Liver (tissue), 9 donors: ENCODE data around the gene NDUFS6. TPM values are rescaled to one million over a fixed set of nuclear protein-coding genes. Genes with fewer than 3 reads are reported as not detected.

Experiments used
- DNase-seq: peaks from one replicate; pipeline ENCODE4 v3.0.0-alpha.2; 2017; ENCODE audit warnings: low spot score
- H3K27ac ChIP-seq, 2 donors: one replicate each; pipeline ENCODE4 v1.7.0; 2013; ENCODE audit warnings: inconsistent platforms in 2 of 2, low read length in 2 of 2, control low read depth in 1 of 2, low read depth in 1 of 2, mild to moderate bottlenecking in 1 of 2
- H3K27me3 ChIP-seq, 4 donors: one replicate each; pipeline versions ENCODE4 v1.6.1 to v1.7.0; 2013; ENCODE audit warnings: low read length in 3 of 4, inconsistent platforms in 1 of 4, mild to moderate bottlenecking in 1 of 4, moderate library complexity in 1 of 4; ENCODE audit not compliant: control insufficient read depth in 4 of 4, insufficient read depth in 4 of 4
- H3K36me3 ChIP-seq, 4 donors: one replicate each; pipeline versions ENCODE4 v1.6.1 to v1.7.0; 2013; ENCODE audit warnings: low read length in 3 of 4, mild to moderate bottlenecking in 3 of 4, low read depth in 1 of 4, moderate library complexity in 1 of 4; ENCODE audit not compliant: control insufficient read depth in 4 of 4, insufficient read depth in 3 of 4
- H3K4me1 ChIP-seq, 4 donors: one replicate each; pipeline versions ENCODE4 v1.6.1 to v1.7.0; 2013; ENCODE audit warnings: low read length in 3 of 4, mild to moderate bottlenecking in 3 of 4, moderate library complexity in 1 of 4; ENCODE audit not compliant: control insufficient read depth in 4 of 4, insufficient read depth in 4 of 4
- H3K4me3 ChIP-seq, 3 donors: one replicate each; pipeline versions ENCODE4 v1.6.1 to v1.7.0; 2013; ENCODE audit warnings: low read length in 3 of 3, control low read depth in 1 of 3, low read depth in 1 of 3, mild to moderate bottlenecking in 1 of 3
- H3K9ac ChIP-seq, 2 donors: one replicate each; pipeline ENCODE4 v1.7.0; 2013; ENCODE audit warnings: low read length in 2 of 2, mild to moderate bottlenecking in 2 of 2, moderate library complexity in 2 of 2, control low read depth in 1 of 2, low read depth in 1 of 2
- H3K9me3 ChIP-seq, 4 donors: one replicate each; pipeline versions ENCODE4 v1.6.1 to v1.7.0; 2013; ENCODE audit warnings: low read length in 3 of 4; ENCODE audit not compliant: control insufficient read depth in 4 of 4
- FOXA1 ChIP-seq: IDR thresholded peaks from 2 replicates; pipeline ENCODE4 v1.6.1; 2016; ENCODE audit warnings: antibody characterized with exemption
- FOXA2 ChIP-seq: IDR thresholded peaks from 2 replicates; pipeline ENCODE4 v1.6.1; 2016; ENCODE audit warnings: antibody characterized with exemption
- GABPA ChIP-seq, 2 donors: IDR thresholded peaks in 1 of 2; conservative IDR thresholded peaks in 1 of 2; 2 replicates each; pipeline ENCODE4 v1.6.1; 2016; ENCODE audit warnings: antibody characterized with exemption in 2 of 2, mild to moderate bottlenecking in 1 of 2, moderate library complexity in 1 of 2
- HNF4A ChIP-seq, 2 donors: conservative IDR thresholded peaks; 2 replicates each; pipeline ENCODE4 v1.6.1; 2016; ENCODE audit warnings: antibody characterized with exemption in 2 of 2, mild to moderate bottlenecking in 2 of 2
- HNF4G ChIP-seq: IDR thresholded peaks from 2 replicates; pipeline ENCODE4 v1.6.1; 2016; ENCODE audit warnings: antibody characterized with exemption
- JUND ChIP-seq, 2 donors: IDR thresholded peaks; 2 replicates each; pipeline ENCODE4 v1.6.1; 2016; ENCODE audit warnings: antibody characterized with exemption in 2 of 2
- NR2F2 ChIP-seq: IDR thresholded peaks from 2 replicates; pipeline ENCODE4 v1.6.1; 2016; ENCODE audit warnings: antibody characterized with exemption
- RAD21 ChIP-seq, 2 donors: IDR thresholded peaks; 2 replicates each; pipeline ENCODE4 v1.6.1; 2016; ENCODE audit warnings: antibody characterized with exemption in 2 of 2, mild to moderate bottlenecking in 2 of 2
- RXRA ChIP-seq, 2 donors: IDR thresholded peaks; 2 replicates each; pipeline ENCODE4 v1.6.1; 2017 to 2018; ENCODE audit warnings: antibody characterized with exemption in 2 of 2, mild to moderate bottlenecking in 1 of 2
- SP1 ChIP-seq: IDR thresholded peaks from 2 replicates; pipeline ENCODE4 v1.6.1; 2018; ENCODE audit warnings: antibody characterized with exemption, mild to moderate bottlenecking
- TAF1 ChIP-seq: conservative IDR thresholded peaks from 2 replicates; pipeline ENCODE4 v1.6.1; 2016; ENCODE audit warnings: antibody characterized with exemption, mild to moderate bottlenecking
- YY1 ChIP-seq: IDR thresholded peaks from 2 replicates; pipeline ENCODE4 v1.6.1; 2016; ENCODE audit warnings: antibody characterized with exemption, mild to moderate bottlenecking
- WGBS: extraction: QIAGEN DNeasy Blood & Tissue Kit; methylation state at CpG from one replicate; pipeline ENCODE4 v1.1.7; 2013; 5-methylcytosine and 5-hydroxymethylcytosine counted together
- polyA plus RNA-seq, 2 donors: library from polyadenylated mRNA; stranded (reverse) in 1 of 2; unstranded in 1 of 2; fragments of 200-250 nt in 1 of 2; fragments of >200 nt in 1 of 2; fragmentation: Nextera tagmentation in 1 of 2; extraction: Ambion mirVana in 1 of 2; gene quantifications; one replicate each; pipeline versions ENCODE4 v1.2.1 to v1.2.3, GENCODE V29; 2013 to 2015
- total RNA-seq, 2 donors: library from RNA; depleted of rRNA; stranded (reverse); fragments of >200 nt; gene quantifications; one replicate each; pipeline ENCODE4 v1.2.3, GENCODE V29; 2014
- TF ChIP-seq, protein P1 (sequence below): IDR thresholded peaks from 2 replicates; pipeline ENCODE4 v1.6.1; 2016; ENCODE audit warnings: antibody characterized with exemption, mild to moderate bottlenecking
- TF ChIP-seq, protein P2 (sequence below): IDR thresholded peaks from 2 replicates; pipeline ENCODE4 v1.6.1; 2016; ENCODE audit warnings: antibody characterized with exemption
- TF ChIP-seq, protein P3 (sequence below): fragments of 150-350 bp; IDR thresholded peaks from 2 replicates; pipeline ENCODE4 v1.5.1; 2017; ENCODE audit warnings: improper control_type of control experiment, low read depth, low read length; ENCODE audit not compliant: missing input control
- TF ChIP-seq, protein P4 (sequence below): IDR thresholded peaks from 2 replicates; pipeline ENCODE4 v1.6.1; 2016; ENCODE audit warnings: antibody characterized with exemption
- donor health status: healthy.
- donor health status: healthy.
- donor health status: healthy.
- donor health status: healthy.
- donor health status: healthy.

Gene NDUFS6
- total and polyA plus RNA-seq, 4 donors = 18.7 to 82.5 (median 47.3) TPM

DNA sequence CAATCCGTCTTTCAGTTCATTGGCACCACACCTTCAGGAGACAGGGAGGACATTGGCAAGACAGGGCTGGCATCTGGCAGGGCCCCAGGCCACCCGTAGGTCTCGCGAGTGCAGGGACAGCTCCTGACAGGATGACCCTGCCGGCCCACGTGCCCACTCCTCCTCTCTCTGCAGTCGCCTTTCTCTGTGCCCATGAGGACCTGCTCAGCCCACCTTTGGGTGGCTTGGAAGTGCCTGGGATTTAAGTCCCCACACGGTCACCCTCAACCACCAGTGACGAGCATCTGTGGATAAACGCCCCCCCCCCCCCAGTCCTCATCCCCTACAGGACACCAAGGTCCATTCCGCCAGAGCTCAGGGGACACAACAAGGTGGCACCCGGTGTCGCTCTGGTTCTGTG lies 5.7 kb upstream of the NDUFS6 start:
- WGBS = 67% methylated on average over 13 of the region's 13 CpGs
- no peak overlapping the region for H3K9ac ChIP-seq
- H3K36me3 ChIP-seq = peaks cover 3 to 22% (median 13%) of the 10 kb centered on the region in 4 donors
- no peak for DNase-seq
- H3K27me3 ChIP-seq = no peaks in the 10 kb centered on the region
- H3K9me3 ChIP-seq = no peaks in the 10 kb centered on the region
- H3K4me3 ChIP-seq = no peak overlapping the region
- peaks cover 0 to 11% (median 5%) of the 10 kb centered on the region in 4 donors for H3K4me1 ChIP-seq
- no peak overlapping the region for H3K27ac ChIP-seq
- TF ChIP-seq FOXA1 (no peak), FOXA2 (no peak), YY1 (no peak), NR2F2 (no peak), GABPA (IDR thresholded peaks at IDR 0.05 in 1 of 2, conservative IDR thresholded peaks at IDR 0.05 in 1 of 2) (no peak), JUND (IDR thresholded peaks at IDR 0.05) (no peak), RXRA (IDR thresholded peaks at IDR 0.05) (no peak), RAD21 (IDR thresholded peaks at IDR 0.05) (no peak), TAF1 (no peak), HNF4G (no peak), SP1 (no peak), HNF4A (conservative IDR thresholded peaks at IDR 0.05) (no peak)
- TF ChIP-seq, protein P1, sequence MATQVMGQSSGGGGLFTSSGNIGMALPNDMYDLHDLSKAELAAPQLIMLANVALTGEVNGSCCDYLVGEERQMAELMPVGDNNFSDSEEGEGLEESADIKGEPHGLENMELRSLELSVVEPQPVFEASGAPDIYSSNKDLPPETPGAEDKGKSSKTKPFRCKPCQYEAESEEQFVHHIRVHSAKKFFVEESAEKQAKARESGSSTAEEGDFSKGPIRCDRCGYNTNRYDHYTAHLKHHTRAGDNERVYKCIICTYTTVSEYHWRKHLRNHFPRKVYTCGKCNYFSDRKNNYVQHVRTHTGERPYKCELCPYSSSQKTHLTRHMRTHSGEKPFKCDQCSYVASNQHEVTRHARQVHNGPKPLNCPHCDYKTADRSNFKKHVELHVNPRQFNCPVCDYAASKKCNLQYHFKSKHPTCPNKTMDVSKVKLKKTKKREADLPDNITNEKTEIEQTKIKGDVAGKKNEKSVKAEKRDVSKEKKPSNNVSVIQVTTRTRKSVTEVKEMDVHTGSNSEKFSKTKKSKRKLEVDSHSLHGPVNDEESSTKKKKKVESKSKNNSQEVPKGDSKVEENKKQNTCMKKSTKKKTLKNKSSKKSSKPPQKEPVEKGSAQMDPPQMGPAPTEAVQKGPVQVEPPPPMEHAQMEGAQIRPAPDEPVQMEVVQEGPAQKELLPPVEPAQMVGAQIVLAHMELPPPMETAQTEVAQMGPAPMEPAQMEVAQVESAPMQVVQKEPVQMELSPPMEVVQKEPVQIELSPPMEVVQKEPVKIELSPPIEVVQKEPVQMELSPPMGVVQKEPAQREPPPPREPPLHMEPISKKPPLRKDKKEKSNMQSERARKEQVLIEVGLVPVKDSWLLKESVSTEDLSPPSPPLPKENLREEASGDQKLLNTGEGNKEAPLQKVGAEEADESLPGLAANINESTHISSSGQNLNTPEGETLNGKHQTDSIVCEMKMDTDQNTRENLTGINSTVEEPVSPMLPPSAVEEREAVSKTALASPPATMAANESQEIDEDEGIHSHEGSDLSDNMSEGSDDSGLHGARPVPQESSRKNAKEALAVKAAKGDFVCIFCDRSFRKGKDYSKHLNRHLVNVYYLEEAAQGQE = no peak
- TF ChIP-seq, protein P2, sequence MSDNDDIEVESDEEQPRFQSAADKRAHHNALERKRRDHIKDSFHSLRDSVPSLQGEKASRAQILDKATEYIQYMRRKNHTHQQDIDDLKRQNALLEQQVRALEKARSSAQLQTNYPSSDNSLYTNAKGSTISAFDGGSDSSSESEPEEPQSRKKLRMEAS = no peak
- TF ChIP-seq, protein P3, sequence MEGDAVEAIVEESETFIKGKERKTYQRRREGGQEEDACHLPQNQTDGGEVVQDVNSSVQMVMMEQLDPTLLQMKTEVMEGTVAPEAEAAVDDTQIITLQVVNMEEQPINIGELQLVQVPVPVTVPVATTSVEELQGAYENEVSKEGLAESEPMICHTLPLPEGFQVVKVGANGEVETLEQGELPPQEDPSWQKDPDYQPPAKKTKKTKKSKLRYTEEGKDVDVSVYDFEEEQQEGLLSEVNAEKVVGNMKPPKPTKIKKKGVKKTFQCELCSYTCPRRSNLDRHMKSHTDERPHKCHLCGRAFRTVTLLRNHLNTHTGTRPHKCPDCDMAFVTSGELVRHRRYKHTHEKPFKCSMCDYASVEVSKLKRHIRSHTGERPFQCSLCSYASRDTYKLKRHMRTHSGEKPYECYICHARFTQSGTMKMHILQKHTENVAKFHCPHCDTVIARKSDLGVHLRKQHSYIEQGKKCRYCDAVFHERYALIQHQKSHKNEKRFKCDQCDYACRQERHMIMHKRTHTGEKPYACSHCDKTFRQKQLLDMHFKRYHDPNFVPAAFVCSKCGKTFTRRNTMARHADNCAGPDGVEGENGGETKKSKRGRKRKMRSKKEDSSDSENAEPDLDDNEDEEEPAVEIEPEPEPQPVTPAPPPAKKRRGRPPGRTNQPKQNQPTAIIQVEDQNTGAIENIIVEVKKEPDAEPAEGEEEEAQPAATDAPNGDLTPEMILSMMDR = no peak

DNA sequence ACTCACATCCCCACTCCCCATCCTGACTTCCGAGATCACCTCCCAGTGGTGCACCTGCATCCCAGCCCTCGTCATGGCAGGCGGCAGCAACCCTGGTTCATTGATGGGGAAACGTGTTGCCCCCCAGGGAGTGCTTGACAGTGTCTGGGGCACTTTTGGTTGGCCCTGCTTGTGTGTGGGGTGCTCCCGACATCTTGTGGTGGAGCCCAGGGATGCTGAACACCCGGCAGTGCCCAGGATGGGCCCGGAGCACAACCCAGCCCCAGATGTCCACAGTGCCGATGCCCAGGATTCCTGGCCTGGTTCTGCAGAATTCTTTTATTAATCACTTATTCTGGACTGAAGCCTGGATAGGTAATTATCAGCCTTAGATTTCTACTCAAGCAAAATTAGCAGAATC lies 5.3 kb upstream of the NDUFS6 start:
- no peak overlapping the region for H3K27ac ChIP-seq
- WGBS = 92% methylated on average over 8 of the region's 8 CpGs

More for the DNA sequence above, 5.3 kb upstream of the NDUFS6 start:
- Histone ChIP-seq H3K4me3 (no peak overlapping the region), H3K9ac (no peak overlapping the region), H3K36me3 (peaks cover 3 to 22% (median 13%) of the 10 kb centered on the region in 4 donors), H3K4me1 (peaks cover 0 to 15% (median 9%) of the 10 kb centered on the region in 4 donors), H3K9me3 (no peaks in the 10 kb centered on the region), H3K27me3 (no peaks in the 10 kb centered on the region)
- DNase-seq = no peak
- no peak for TF ChIP-seq NR2F2
- no peak for TF ChIP-seq RAD21 (IDR thresholded peaks at IDR 0.05)
- TF ChIP-seq, protein P4, sequence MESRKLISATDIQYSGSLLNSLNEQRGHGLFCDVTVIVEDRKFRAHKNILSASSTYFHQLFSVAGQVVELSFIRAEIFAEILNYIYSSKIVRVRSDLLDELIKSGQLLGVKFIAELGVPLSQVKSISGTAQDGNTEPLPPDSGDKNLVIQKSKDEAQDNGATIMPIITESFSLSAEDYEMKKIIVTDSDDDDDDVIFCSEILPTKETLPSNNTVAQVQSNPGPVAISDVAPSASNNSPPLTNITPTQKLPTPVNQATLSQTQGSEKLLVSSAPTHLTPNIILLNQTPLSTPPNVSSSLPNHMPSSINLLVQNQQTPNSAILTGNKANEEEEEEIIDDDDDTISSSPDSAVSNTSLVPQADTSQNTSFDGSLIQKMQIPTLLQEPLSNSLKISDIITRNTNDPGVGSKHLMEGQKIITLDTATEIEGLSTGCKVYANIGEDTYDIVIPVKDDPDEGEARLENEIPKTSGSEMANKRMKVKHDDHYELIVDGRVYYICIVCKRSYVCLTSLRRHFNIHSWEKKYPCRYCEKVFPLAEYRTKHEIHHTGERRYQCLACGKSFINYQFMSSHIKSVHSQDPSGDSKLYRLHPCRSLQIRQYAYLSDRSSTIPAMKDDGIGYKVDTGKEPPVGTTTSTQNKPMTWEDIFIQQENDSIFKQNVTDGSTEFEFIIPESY = no peak
- TF ChIP-seq HNF4A (conservative IDR thresholded peaks at IDR 0.05) = no peak
